CD4-positive, alpha-beta T cell treated with Interleukin-21 for 1 hour (primary cell): Measurements from ENCODE around the gene LRRC40.
"Not testable (repeated sequence)": the region's sequence is repeated elsewhere in the genome, so short reads cannot be mapped to it uniquely, and the experiment has no call there.

ENCODE experiments used
- DNase-seq: peaks from one replicate; pipeline ENCODE4 v3.0.0-alpha.2; 2020

LRRC40 gene

GRCh38 chr1:70205434-70206118, at the start of gene LRRC40:
LRRC40 (minus strand) TSS chr1:70205579; CDS start chr1:70205540, 39 bp downstream.
- peak; percentile 96 for DNase-seq

GRCh38 chr1:70248729-70249128, 43.4 kb upstream of the LRRC40 start:
- no peak for DNase-seq

- no peak for DNase-seq
Measured at GRCh38 chr1:70247768-70248167, 42.4 kb upstream of the LRRC40 start.

GRCh38 chr1:70247122-70247521, 41.7 kb upstream of the LRRC40 start:
- no peak for DNase-seq

GRCh38 chr1:70239940-70240339, 34.6 kb upstream of the LRRC40 start:
- DNase-seq, result no peak

- no peak for DNase-seq
Measured at GRCh38 chr1:70234733-70235132, 29.4 kb upstream of the LRRC40 start.

- no peak for DNase-seq
Measured at GRCh38 chr1:70231475-70231874, 26.1 kb upstream of the LRRC40 start.

GRCh38 chr1:70228670-70229069, 23.3 kb upstream of the LRRC40 start:
- no peak for DNase-seq

GRCh38 chr1:70227439-70227838, 22.1 kb upstream of the LRRC40 start:
- DNase-seq, result peak; percentile 17

- DNase-seq, result no peak
Measured at GRCh38 chr1:70224954-70225353, 19.6 kb upstream of the LRRC40 start.

GRCh38 chr1:70222716-70223235, 17.4 kb upstream of the LRRC40 start:
- DNase-seq, result no peak

- peak; percentile 96 for DNase-seq
Measured at GRCh38 chr1:70221238-70222121, 16.1 kb upstream of the LRRC40 start, which contains the start of gene SRSF11. SRSF11 (plus strand) TSS chr1:70221380; CDS start chr1:70221637, 257 bp downstream.

- DNase-seq, result no peak
Measured at GRCh38 chr1:70220517-70221237, 15.3 kb upstream of the LRRC40 start.

GRCh38 chr1:70220015-70220414, 14.6 kb upstream of the LRRC40 start:
- DNase-seq, result no peak

- no peak for DNase-seq
Measured at GRCh38 chr1:70211541-70211940, 6.2 kb upstream of the LRRC40 start.

GRCh38 chr1:70210820-70211219, 5.4 kb upstream of the LRRC40 start:
- DNase-seq, result no peak

GRCh38 chr1:70208292-70208691, 2.9 kb upstream of the LRRC40 start:
- no peak for DNase-seq

- DNase-seq, result no peak
Measured at GRCh38 chr1:70207492-70207891, 2.1 kb upstream of the LRRC40 start.

GRCh38 chr1:70206833-70207232, 1.5 kb upstream of the LRRC40 start:
- not testable (repeated sequence) for DNase-seq

- no peak for DNase-seq
Measured at GRCh38 chr1:70205071-70205433, 327 bp downstream of the LRRC40 start.

GRCh38 chr1:70204600-70204999, 779 bp downstream of the LRRC40 start:
- DNase-seq, result no peak

GRCh38 chr1:70204139-70204538, 1.2 kb downstream of the LRRC40 start:
- no peak for DNase-seq

- DNase-seq, result no peak
Measured at GRCh38 chr1:70202173-70202758, 3.1 kb downstream of the LRRC40 start.
